H54 (cell line): Measurements from ENCODE around the gene BDH2.

Source experiments
- DNase-seq: peaks from one replicate; pipeline ENCODE4 v3.0.0; 2011; ENCODE audit warnings: low spot score, mixed read lengths; ENCODE audit not compliant: insufficient read length
- FAIRE-seq: peaks from 3 replicates; lab custom pipeline; 2011; peaks lifted over from hg19 to GRCh38; lab: Jason Lieb, UNC
- POLR2A ChIP-seq: IDR thresholded peaks from 2 replicates; pipeline ENCODE4 v1.6.1; 2011; ENCODE audit warnings: low read depth, mild to moderate bottlenecking, low read length

BDH2 gene

GRCh38 chr4:103098756-103099440 lies 736 bp downstream of the BDH2 start:
- no peak for TF ChIP-seq POLR2A
- FAIRE-seq, result no peak
- no peak for DNase-seq

GRCh38 chr4:103098341-103098740 lies 1.3 kb downstream of the BDH2 start:
- FAIRE-seq, result no peak
- TF ChIP-seq POLR2A, result no peak
- no peak for DNase-seq

GRCh38 chr4:103097112-103097511 lies 2.5 kb downstream of the BDH2 start:
- DNase-seq, result no peak

GRCh38 chr4:103095080-103095479 lies 4.6 kb downstream of the BDH2 start:
- FAIRE-seq (no peak), DNase-seq (no peak)
- TF ChIP-seq POLR2A, result no peak

More at GRCh38 chr4:103097112-103097511, 2.5 kb downstream of the BDH2 start:
- no peak for FAIRE-seq
- no peak for TF ChIP-seq POLR2A

- no peak for DNase-seq
- FAIRE-seq, result no peak
- no peak for TF ChIP-seq POLR2A
Measured at GRCh38 chr4:103092245-103092644, 7.4 kb downstream of the BDH2 start.

- no peak for TF ChIP-seq POLR2A
- FAIRE-seq (peak; percentile 87), DNase-seq (no peak)
Measured at GRCh38 chr4:103091601-103092223, 7.9 kb downstream of the BDH2 start.

- TF ChIP-seq POLR2A, result no peak
- FAIRE-seq (no peak), DNase-seq (no peak)
Measured at GRCh38 chr4:103089481-103089880, 10.2 kb downstream of the BDH2 start.

- no peak for DNase-seq
- no peak for TF ChIP-seq POLR2A
- no peak for FAIRE-seq
Measured at GRCh38 chr4:103086551-103086950, 13.1 kb downstream of the BDH2 start.

- DNase-seq, result no peak
- no peak for FAIRE-seq
- TF ChIP-seq POLR2A, result no peak
Measured at GRCh38 chr4:103085555-103086196, 14.0 kb downstream of the BDH2 start.

- TF ChIP-seq POLR2A, result no peak
- DNase-seq, result no peak
Measured at GRCh38 chr4:103079621-103080020, 20.0 kb downstream of the BDH2 start.

GRCh38 chr4:103076747-103077347 lies 22.8 kb downstream of the BDH2 start, which contains the start of gene SLC9B2:
SLC9B2 (minus strand) TSS chr4:103076761; CDS start chr4:103067550, 9,211 bp downstream.
- FAIRE-seq (no peak), DNase-seq (no peak)
- TF ChIP-seq POLR2A, result no peak

More at GRCh38 chr4:103079621-103080020, 20.0 kb downstream of the BDH2 start:
- no peak for FAIRE-seq

GRCh38 chr4:103075894-103076746 lies 23.5 kb downstream of the BDH2 start:
- peak; percentile 46; the same call in 1 of the 2 replicates for TF ChIP-seq POLR2A
- DNase-seq (peak; percentile 28), FAIRE-seq (no peak)

GRCh38 chr4:103075435-103075893 lies 24.2 kb downstream of the BDH2 start:
- no peak for DNase-seq
- no peak for TF ChIP-seq POLR2A
- no peak for FAIRE-seq
